ENCODE results near the gene DDX60. TPM values are rescaled to one million over a fixed set of nuclear protein-coding genes. Genes with fewer than 3 reads are reported as not detected.
A peak's percentile ranks its signal among the peaks of the same experiment; 100 is the strongest.

DDX60 gene
- total RNA-seq, 4 donors from 2014 or later = 6.1 to 17.3 (median 15.4) TPM

- peaks cover 22% of the 10 kb centered on the region for H3K36me3 ChIP-seq
- no peak overlapping the region for H3K27ac ChIP-seq
- H3K4me1 ChIP-seq = no peaks in the 10 kb centered on the region
- H3K4me3 ChIP-seq = no peak overlapping the region
- H3K9me3 ChIP-seq = no peaks in the 10 kb centered on the region
- WGBS = 75% methylated on average over 2 of the region's 2 CpGs
- no peaks in the 10 kb centered on the region for H3K27me3 ChIP-seq
- DNase-seq (ENCODE audit: low spot score in 2 of 2) = no peak
- TF ChIP-seq EP300 (IDR thresholded peaks at IDR 0.05) (no peak), POLR2AphosphoS5 (IDR thresholded peaks at IDR 0.05) (no peak)
Observed at GRCh38 chr4:168357941-168358340, 39.4 kb upstream of the DDX60 start.

- peaks cover 10% of the 10 kb centered on the region for H3K36me3 ChIP-seq
- no peak for TF ChIP-seq POLR2A (IDR thresholded peaks at IDR 0.05)
- TF ChIP-seq EP300 (IDR thresholded peaks at IDR 0.05) = no peak
- no peak for TF ChIP-seq POLR2AphosphoS5 (IDR thresholded peaks at IDR 0.05)
- no peak for TF ChIP-seq CTCF (IDR thresholded peaks at IDR 0.05)
- H3K4me3 ChIP-seq = no peak overlapping the region
- no peaks in the 10 kb centered on the region for H3K4me1 ChIP-seq
- no peak overlapping the region for H3K27ac ChIP-seq
- DNase-seq (ENCODE audit: low spot score in 2 of 2) = no peak
- peaks cover 17% of the 10 kb centered on the region for H3K9me3 ChIP-seq
- H3K27me3 ChIP-seq = no peaks in the 10 kb centered on the region
- WGBS = 88% methylated on average over 1 of the region's 1 CpG
Observed at GRCh38 chr4:168353746-168354145, 35.2 kb upstream of the DDX60 start.

GRCh38 chr4:168337550-168337940, 19.0 kb upstream of the DDX60 start:
- 67% methylated on average over 3 of the region's 3 CpGs for WGBS
- Histone ChIP-seq H3K4me3 (no peak overlapping the region), H3K27me3 (no peaks in the 10 kb centered on the region), H3K4me1 (no peaks in the 10 kb centered on the region), H3K36me3 (no peaks in the 10 kb centered on the region), H3K27ac (peak overlapping the region; percentile 10), H3K9me3 (no peaks in the 10 kb centered on the region)
- TF ChIP-seq EP300 (IDR thresholded peaks at IDR 0.05) = no peak
- TF ChIP-seq CTCF (IDR thresholded peaks at IDR 0.05) = no peak
- TF ChIP-seq POLR2A (IDR thresholded peaks at IDR 0.05) = no peak
- no peak for TF ChIP-seq POLR2AphosphoS5 (IDR thresholded peaks at IDR 0.05)
- no peak for DNase-seq (ENCODE audit: low spot score in 2 of 2)

GRCh38 chr4:168336837-168337549, 18.4 kb upstream of the DDX60 start:
- H3K27ac ChIP-seq = peak overlapping the region; percentile 10
- TF ChIP-seq POLR2A (IDR thresholded peaks at IDR 0.05) (no peak), POLR2AphosphoS5 (IDR thresholded peaks at IDR 0.05) (no peak), EP300 (IDR thresholded peaks at IDR 0.05) (no peak), CTCF (IDR thresholded peaks at IDR 0.05) (no peak)
- H3K4me3 ChIP-seq = no peak overlapping the region
- H3K36me3 ChIP-seq = no peaks in the 10 kb centered on the region
- no peak for DNase-seq (ENCODE audit: low spot score in 2 of 2)
- H3K27me3 ChIP-seq = no peaks in the 10 kb centered on the region
- no peaks in the 10 kb centered on the region for H3K9me3 ChIP-seq
- 51% methylated on average over 3 of the region's 3 CpGs for WGBS
- no peaks in the 10 kb centered on the region for H3K4me1 ChIP-seq

GRCh38 chr4:168335621-168336020, 17.1 kb upstream of the DDX60 start:
- no peak overlapping the region for H3K27ac ChIP-seq
- TF ChIP-seq POLR2AphosphoS5 (IDR thresholded peaks at IDR 0.05) (no peak), POLR2A (IDR thresholded peaks at IDR 0.05) (no peak), CTCF (IDR thresholded peaks at IDR 0.05) (no peak), EP300 (IDR thresholded peaks at IDR 0.05) (no peak)
- no peak for DNase-seq (ENCODE audit: low spot score in 2 of 2)

More at GRCh38 chr4:168335621-168336020, 17.1 kb upstream of the DDX60 start:
- Histone ChIP-seq H3K4me3 (no peak overlapping the region), H3K4me1 (no peaks in the 10 kb centered on the region), H3K27me3 (no peaks in the 10 kb centered on the region), H3K36me3 (no peaks in the 10 kb centered on the region), H3K9me3 (no peaks in the 10 kb centered on the region)

Measured in suprapubic skin (tissue), 4 donors.